Keratinocyte (primary cell): ENCODE measurements around the gene C2orf76.

Experiments
- CTCF ChIP-seq, 3 experiments: IDR thresholded peaks in 1 of 3; conservative IDR thresholded peaks in 1 of 3; optimal IDR thresholded peaks in 1 of 3; 2 replicates in 2 of 3; 3 replicates in 1 of 3; pipeline versions ENCODE3 to v1.5.1; 2011; ENCODE audit warnings: low read length in 3 of 3, mild to moderate bottlenecking in 3 of 3, moderate library complexity in 2 of 3, control low read depth in 1 of 3, inconsistent platforms in 1 of 3; ENCODE audit not compliant: insufficient read depth in 2 of 3; ENCODE audit errors: extremely low read depth in 1 of 3
- EZH2 ChIP-seq: IDR thresholded peaks from one replicate; pipeline ENCODE4 v1.6.1; 2012; ENCODE audit warnings: inconsistent platforms, mild to moderate bottlenecking, low read length, moderate library complexity

- TF ChIP-seq CTCF (optimal IDR thresholded peaks at IDR 0.05 in 1 of 3, IDR thresholded peaks at IDR 0.05 in 1 of 3, conservative IDR thresholded peaks at IDR 0.05 in 1 of 3; ENCODE audit: extremely low read depth in 1 of 3, insufficient read depth in 2 of 3, low read length in 3 of 3) (no peak), EZH2 (no peak)
These were observed 6.9 kb downstream of the C2orf76 start for GRCh38 chr2:119359774-119360173.
